Keratinocyte (primary cell): Measurements from ENCODE around the gene LMO3.

Source experiments
- CTCF ChIP-seq, 3 experiments: IDR thresholded peaks in 1 of 3; conservative IDR thresholded peaks in 1 of 3; optimal IDR thresholded peaks in 1 of 3; 2 replicates in 2 of 3; 3 replicates in 1 of 3; pipeline versions ENCODE3 to v1.5.1; 2011; ENCODE audit warnings: low read length in 3 of 3, mild to moderate bottlenecking in 3 of 3, moderate library complexity in 2 of 3, control low read depth in 1 of 3, inconsistent platforms in 1 of 3; ENCODE audit not compliant: insufficient read depth in 2 of 3; ENCODE audit errors: extremely low read depth in 1 of 3
- EZH2 ChIP-seq: IDR thresholded peaks from one replicate; pipeline ENCODE4 v1.6.1; 2012; ENCODE audit warnings: inconsistent platforms, mild to moderate bottlenecking, low read length, moderate library complexity

- TF ChIP-seq CTCF (optimal IDR thresholded peaks at IDR 0.05 in 1 of 3, IDR thresholded peaks at IDR 0.05 in 1 of 3, conservative IDR thresholded peaks at IDR 0.05 in 1 of 3; ENCODE audit: extremely low read depth in 1 of 3, insufficient read depth in 2 of 3, low read length in 3 of 3), result no peak
- TF ChIP-seq EZH2, result no peak
Measured at GRCh38 chr12:16524378-16524777, 81.6 kb downstream of the LMO3 start.
